Activated effector memory CD4-positive, alpha-beta T cell treated with anti-CD3 and anti-CD28 coated beads, Interleukin-2, amount 50 U/mL, for 16 hours (primary cell): Measurements from ENCODE around the gene VEZT.
"Not testable (repeated sequence)": the region's sequence is repeated elsewhere in the genome, so short reads cannot be mapped to it uniquely, and the experiment has no call there.

Source experiments
- DNase-seq: peaks from one replicate; pipeline ENCODE4 v3.0.0-alpha.2; 2020

VEZT gene

DNA sequence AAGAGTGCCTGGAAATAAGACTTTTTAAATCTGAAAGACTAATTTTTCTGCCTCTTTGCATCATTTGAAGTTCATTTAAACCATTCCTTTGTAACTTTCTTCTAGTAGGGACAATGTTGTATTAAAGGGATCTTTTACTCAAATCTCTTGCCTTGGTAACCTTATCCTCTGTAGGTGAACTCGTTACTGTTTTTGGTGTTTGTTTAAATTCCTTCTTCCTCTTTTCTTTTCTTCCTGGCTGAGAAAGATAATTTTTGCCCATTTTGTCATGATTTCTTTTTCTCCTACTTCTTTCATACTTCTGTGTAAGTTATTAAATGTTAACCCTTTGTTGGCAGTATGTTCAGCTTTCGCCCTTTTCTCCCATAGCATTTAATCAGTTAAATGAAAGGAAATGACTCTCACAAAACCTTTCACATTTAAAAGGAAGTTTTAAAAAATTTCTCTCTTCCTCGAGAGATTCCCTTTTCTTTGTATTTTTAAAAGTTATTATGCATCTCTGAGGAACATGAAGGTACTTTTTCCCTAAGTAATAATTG is 10.3 kb downstream of the VEZT start:
- DNase-seq: no peak

DNA sequence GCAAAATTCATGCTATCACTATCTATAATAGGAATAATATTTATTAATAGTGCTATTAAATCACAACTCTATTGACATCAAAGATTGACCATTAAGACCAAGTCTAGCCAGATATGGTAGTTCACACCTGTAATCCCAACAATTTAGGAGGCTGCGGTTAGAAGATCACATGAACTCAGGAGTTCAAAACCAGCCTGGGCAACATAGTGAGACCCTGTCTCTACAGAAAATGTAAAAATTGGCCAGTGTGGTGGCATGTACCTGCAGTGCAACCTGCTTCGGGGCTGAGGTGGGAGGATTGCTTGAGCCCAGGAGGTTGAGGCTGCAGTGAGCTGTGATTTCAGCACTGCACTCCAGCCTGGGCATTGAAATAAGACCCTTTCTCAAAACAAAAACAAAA is 11.0 kb downstream of the VEZT start:
- DNase-seq: no peak

DNA sequence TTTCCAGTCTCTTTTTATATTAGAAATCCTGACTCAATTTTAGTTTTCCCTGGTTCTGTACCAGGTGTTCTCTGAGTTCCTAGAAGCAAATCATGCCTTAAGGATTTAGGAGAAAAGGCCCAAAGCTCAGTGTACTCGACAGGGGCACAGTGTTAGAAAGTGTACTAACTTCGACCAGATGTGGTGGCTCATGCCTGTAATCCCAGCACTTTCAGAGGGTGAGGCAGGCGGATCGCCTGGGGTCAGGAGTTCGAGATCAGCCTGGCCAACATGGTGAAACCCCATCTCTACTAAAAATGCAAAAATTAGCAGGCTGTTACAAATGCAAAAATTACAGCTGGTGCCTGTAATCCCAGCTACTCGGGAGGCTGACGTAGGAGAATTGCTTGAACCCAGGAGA is 12.0 kb downstream of the VEZT start:
- no peak for DNase-seq

- DNase-seq: no peak
Measured at GRCh38 chr12:95230313-95230712, 12.7 kb downstream of the VEZT start.

DNA sequence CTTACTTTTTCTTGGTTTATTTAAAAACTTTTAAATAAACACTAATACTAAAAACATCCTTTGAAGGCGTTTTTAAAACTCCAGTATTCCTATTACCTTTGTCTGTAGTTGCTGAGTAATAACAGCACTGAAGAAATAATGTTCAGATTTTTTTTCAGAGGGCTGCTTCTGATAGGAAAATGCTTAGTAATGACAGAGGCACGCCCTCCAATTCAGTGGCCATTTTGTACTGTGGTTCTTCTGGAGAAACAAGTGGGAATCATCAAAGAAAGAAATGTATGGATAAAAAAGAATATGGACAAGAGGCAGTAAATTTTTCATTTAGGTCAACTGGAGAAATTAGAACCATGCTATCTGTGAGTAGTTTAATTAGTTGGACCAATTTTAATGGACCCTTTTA is 13.6 kb downstream of the VEZT start:
- DNase-seq: no peak

DNA sequence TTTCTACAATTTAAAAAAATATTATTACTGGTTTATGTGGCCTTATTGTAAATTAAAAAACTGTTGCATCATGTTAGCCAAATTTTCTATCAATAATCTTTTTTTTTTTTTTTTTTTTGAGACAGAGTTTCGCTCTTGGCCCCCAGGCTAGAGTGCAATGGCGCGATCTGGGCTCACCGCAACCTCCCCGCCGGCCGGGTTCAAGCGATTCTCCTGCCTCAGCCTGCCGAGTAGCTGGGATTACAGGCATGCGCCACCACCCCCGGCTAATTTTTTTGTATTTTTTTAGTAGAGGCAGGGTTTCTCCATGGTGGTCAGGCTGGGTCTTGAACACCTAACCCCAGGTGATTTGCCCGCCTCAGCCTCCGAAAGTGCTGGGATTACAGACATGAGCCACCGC is 16.6 kb downstream of the VEZT start:
- DNase-seq: not testable (repeated sequence)

DNA sequence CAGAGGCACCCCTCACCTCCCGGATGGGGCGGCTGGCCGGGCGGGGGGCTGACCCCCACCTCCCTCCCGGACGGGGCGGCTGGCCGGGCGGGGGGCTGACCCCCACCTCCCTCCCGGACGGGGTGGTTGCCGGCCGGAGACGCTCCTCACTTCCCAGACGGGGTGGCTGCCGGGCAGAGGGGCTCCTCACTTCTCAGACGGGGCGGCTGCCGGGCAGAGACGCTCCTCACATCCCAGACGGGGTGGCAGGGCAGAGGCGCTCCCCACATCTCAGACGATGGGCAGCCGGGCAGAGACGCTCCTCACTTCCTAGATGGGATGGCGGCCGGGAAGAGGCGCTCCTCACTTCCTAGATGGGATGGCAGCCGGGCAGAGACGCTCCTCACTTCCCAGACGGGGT is 18.0 kb downstream of the VEZT start:
- not testable (repeated sequence) for DNase-seq

DNA sequence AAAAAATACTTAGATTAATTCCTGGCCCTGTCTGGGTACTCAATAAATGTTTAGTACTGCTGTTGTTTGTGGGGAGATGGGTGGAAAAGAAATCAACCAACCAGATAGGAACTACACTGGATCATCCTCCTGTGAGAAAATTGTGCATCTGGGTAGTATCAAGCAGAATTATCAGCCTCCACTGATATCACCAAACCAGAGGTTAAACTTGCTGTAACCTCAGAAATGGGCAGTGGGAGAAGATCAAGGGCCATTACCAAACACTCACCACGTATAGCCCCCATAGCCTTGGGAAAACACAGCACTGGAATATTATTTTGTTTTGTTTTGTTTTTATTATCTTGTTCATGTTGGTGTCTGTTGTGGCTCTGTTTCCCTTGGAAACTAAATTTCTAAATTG is 19.7 kb downstream of the VEZT start:
- DNase-seq: no peak

DNA sequence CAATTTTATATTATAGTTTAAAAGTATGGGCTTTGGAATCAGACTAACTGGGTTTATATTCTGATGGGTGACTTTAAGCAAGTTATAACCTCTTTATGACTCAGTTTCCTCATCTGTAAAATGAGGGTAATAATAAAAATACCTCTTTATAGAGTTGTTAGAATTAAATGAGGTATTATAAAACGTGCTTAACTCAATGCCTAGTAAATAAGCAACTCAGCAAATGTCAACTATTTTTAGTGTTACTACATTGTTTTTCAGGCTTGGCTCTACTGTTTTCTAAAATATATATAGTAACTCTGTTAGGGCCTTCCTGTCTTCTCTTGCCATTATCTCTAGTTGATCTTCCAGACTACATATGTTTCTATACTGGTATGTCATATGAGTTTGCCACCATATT is 20.5 kb downstream of the VEZT start:
- no peak for DNase-seq

- no peak for DNase-seq
Measured at GRCh38 chr12:95239216-95239615, 21.6 kb downstream of the VEZT start.

- not testable (repeated sequence) for DNase-seq
Measured at GRCh38 chr12:95239835-95240234, 22.2 kb downstream of the VEZT start.

DNA sequence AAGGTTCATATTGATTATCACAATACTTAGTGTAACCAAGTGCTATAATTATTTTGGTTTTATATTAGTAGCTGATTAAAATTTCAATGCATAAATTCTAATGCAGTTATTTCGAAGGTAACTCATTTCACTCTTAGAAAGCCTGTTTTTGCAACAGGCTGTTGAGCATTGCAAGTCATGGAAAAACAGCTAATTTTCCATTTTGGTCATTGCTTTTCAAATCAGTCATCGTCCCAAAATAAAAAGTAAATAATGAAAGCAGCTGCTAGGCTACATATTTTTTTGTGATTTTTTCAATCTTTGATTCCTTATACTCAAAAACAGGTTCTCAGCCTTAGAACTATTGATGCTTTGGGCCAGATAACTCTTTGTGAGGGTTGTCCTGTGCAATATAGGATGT is 22.9 kb downstream of the VEZT start:
- no peak for DNase-seq

- DNase-seq: not testable (repeated sequence)
Measured at GRCh38 chr12:95241138-95241537, 23.5 kb downstream of the VEZT start.

DNA sequence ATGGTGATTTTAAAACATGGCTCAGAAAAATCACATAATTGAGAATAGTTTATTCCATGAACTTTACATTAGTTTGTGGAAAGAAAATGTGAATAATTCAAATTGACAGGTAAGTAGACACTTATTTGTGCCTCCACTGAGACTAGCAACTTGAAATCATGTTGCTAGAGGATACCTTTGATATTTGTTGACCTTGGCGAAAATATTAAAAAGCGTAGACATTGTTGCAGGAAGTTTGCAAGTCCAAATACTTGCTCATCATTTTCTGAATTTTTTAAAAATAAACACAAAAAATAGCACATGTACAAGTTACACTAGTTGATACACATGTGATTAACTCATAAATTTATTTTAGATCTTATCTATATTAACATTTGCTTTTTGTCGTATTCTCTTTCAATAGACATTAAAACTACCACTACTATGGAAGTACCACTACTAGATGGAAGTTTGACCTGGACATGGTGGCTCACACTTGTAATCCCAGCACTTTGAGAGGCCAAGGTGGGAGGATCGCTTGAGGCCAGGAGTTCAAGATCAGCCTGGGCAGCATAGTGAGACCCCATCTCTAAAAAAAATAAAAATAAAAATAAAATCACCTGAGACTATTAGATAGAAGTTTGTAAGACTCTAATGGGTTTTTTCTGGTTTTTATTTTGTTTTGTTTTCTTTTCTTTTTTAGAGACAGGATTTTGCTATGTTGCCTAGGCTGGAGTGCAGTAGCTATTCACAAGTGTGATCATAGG is 24.3 kb downstream of the VEZT start:
- no peak for DNase-seq

GRCh38 chr12:95243497-95244183 is 26.0 kb downstream of the VEZT start:
- no peak for DNase-seq

- no peak for DNase-seq
Measured at GRCh38 chr12:95244350-95244749, 26.7 kb downstream of the VEZT start.

DNA sequence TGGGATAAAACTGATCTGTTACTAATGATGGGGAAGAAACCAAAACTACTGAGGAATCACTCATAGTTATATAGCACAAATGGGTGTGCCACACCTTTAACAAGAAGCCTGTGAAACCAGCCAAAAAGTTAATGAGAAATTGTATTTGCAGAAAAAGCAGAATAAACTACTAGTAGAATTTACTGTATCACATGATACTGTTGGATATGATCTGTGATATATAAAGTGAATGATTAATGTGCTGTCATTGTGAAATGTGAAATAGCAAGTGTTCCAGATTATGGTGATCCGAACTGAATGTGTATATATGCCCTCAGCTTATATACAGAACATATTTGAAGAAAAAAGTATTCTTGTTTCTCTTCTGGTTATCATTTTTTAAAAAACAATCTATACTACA is 30.5 kb downstream of the VEZT start:
- no peak for DNase-seq

- DNase-seq: no peak
Measured at GRCh38 chr12:95248604-95249360, 31.2 kb downstream of the VEZT start.

- no peak for DNase-seq
Measured at GRCh38 chr12:95253386-95253785, 35.8 kb downstream of the VEZT start.

- DNase-seq: no peak
Measured at GRCh38 chr12:95257541-95257940, 39.9 kb downstream of the VEZT start.

GRCh38 chr12:95258151-95258550 is 40.5 kb downstream of the VEZT start:
- DNase-seq: no peak

DNA sequence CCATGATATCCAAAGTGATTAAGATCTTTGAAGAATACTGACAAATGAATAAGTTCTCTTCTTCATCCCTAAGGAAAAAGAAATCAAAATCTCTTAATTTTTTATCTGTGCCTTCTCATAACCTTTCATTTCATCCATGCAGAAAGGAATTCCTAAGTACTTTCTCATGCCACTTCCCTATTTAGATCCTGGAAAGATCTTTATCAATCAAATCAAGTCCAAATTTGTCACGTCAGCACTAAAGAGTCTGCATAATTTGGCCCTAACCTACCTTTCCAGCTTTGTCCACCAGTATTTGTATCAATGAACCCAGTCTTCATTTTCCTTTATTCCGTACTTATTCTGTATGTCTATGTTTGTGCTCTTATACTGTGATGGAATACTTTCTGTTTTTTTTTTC is 41.2 kb downstream of the VEZT start:
- DNase-seq: no peak

DNA sequence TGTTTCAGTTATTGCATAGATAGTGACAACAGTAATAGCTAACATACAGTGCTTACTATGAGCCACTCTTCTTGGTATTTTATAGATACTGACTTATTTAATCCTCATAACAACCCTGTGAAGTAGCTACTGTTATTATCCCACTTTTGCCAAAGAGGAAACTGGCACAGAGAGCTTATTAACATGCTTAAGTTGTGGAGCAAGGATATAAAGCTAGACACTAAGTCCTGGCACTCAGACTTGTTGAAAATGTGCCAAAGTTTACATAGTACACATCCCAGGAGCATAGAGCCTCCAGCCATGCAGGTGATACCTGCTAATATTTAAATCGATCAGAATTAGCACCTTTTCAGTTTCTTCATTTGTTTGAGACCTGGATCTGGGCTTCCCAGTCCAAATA is 41.8 kb downstream of the VEZT start:
- no peak for DNase-seq

GRCh38 chr12:95261109-95261508 is 43.5 kb downstream of the VEZT start:
- DNase-seq: no peak
